Muscle of leg (tissue), 11 donors: Measurements from ENCODE around the gene FGFBP1. TPM values are rescaled to one million over a fixed set of nuclear protein-coding genes. Genes with fewer than 3 reads are reported as not detected.

Experiments used
- DNase-seq: peaks from one replicate; pipeline ENCODE4 v3.0.0; 2013
- H3K27ac ChIP-seq: one replicate; pipeline ENCODE4 v1.5.1; 2013; ENCODE audit warnings: mild to moderate bottlenecking, low read length, control low read depth
- H3K27me3 ChIP-seq: one replicate; pipeline ENCODE4 v1.6.1; 2013; ENCODE audit warnings: low read length; ENCODE audit not compliant: control insufficient read depth, insufficient read depth
- H3K36me3 ChIP-seq: one replicate; pipeline ENCODE4 v1.6.1; 2013; ENCODE audit warnings: low read length; ENCODE audit not compliant: control insufficient read depth, insufficient read depth
- H3K4me1 ChIP-seq: one replicate; pipeline ENCODE4 v1.6.1; 2013; ENCODE audit warnings: low read length; ENCODE audit not compliant: control insufficient read depth, insufficient read depth
- H3K4me3 ChIP-seq: one replicate; pipeline ENCODE4 v1.5.1; 2013; ENCODE audit warnings: low read length, control low read depth
- H3K9me3 ChIP-seq: replicated peaks from 2 replicates; pipeline ENCODE4 v1.6.1; 2013; ENCODE audit warnings: low read depth, low read length; ENCODE audit not compliant: control insufficient read depth
- WGBS: methylation state at CpG from one replicate; pipeline ENCODE4 v1.1.5; 2013; ENCODE audit warnings: missing lambda C conversion rate; ENCODE audit not compliant: insufficient coverage; 5-methylcytosine and 5-hydroxymethylcytosine counted together
- polyA plus RNA-seq, 8 donors: library from polyadenylated mRNA; unstranded; fragments of 120-200 nt; gene quantifications; one replicate each; pipeline versions ENCODE4 v1.2.1 to v1.2.3, GENCODE V29; 2013; ENCODE audit warnings: inconsistent platforms in 1 of 8, low replicate concordance in 1 of 8; ENCODE audit not compliant: insufficient read length in 8 of 8, insufficient read depth in 1 of 8
- total RNA-seq: library from RNA; stranded (reverse); fragments of 120-200 nt; gene quantifications from one replicate; pipeline ENCODE4 v1.2.4, GENCODE V29; 2013

The FGFBP1 gene
- total and polyA plus RNA-seq, 9 donors, result 0.15 to 0.28 TPM; not detected in 7

- H3K9me3 ChIP-seq, result no peaks in the 10 kb centered on the region
- WGBS, result no CpG with 5 or more reads among the region's 8 CpGs
- H3K36me3 ChIP-seq, result no peaks in the 10 kb centered on the region
- H3K27me3 ChIP-seq, result no peaks in the 10 kb centered on the region
- H3K4me3 ChIP-seq, result no peak overlapping the region
- H3K27ac ChIP-seq, result no peak overlapping the region
- DNase-seq, result no peak
- no peaks in the 10 kb centered on the region for H3K4me1 ChIP-seq
Observed at GRCh38 chr4:15947684-15948083, 9.1 kb upstream of the FGFBP1 start.

- Histone ChIP-seq H3K36me3 (no peaks in the 10 kb centered on the region), H3K27me3 (no peaks in the 10 kb centered on the region), H3K27ac (no peak overlapping the region), H3K9me3 (no peaks in the 10 kb centered on the region), H3K4me3 (no peak overlapping the region), H3K4me1 (no peaks in the 10 kb centered on the region)
- DNase-seq, result no peak
- 86% methylated on average over 1 of the region's 1 CpG for WGBS
Observed at GRCh38 chr4:15945516-15945915, 7.0 kb upstream of the FGFBP1 start.

- H3K9me3 ChIP-seq, result no peaks in the 10 kb centered on the region
- no peaks in the 10 kb centered on the region for H3K36me3 ChIP-seq
- WGBS, result 80% methylated on average over 1 of the region's 2 CpGs
- H3K4me3 ChIP-seq, result no peak overlapping the region
- no peaks in the 10 kb centered on the region for H3K27me3 ChIP-seq
- DNase-seq, result no peak
- H3K27ac ChIP-seq, result no peak overlapping the region
- H3K4me1 ChIP-seq, result no peaks in the 10 kb centered on the region
Observed at GRCh38 chr4:15944895-15945294, 6.4 kb upstream of the FGFBP1 start.

GRCh38 chr4:15942283-15942682 is 3.7 kb upstream of the FGFBP1 start:
- no peaks in the 10 kb centered on the region for H3K4me1 ChIP-seq
- H3K4me3 ChIP-seq, result no peak overlapping the region
- WGBS, result no CpG with 5 or more reads among the region's 1 CpG
- no peak for DNase-seq
- H3K27me3 ChIP-seq, result peaks cover 2% of the 10 kb centered on the region
- no peaks in the 10 kb centered on the region for H3K36me3 ChIP-seq
- H3K9me3 ChIP-seq, result no peaks in the 10 kb centered on the region
- H3K27ac ChIP-seq, result no peak overlapping the region

DNA sequence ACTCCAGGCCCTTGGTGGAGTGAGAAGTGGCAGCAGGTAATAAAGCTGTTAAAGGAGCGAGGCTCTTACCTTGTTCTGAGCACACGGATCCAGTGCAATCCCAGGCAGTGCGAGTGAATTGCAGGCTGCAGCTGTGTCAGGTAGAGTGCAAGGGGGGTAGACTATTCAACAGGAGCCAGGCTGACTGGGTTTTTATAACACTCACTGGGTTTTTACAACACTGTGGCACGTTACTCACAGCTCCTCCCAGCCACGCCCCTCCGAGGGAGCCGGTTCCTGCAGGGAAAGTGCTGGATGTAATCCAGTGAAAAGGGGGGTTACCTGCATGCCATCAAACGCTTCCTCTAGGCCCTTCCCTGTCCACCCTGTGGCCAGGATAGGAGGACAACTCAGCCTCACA is 358 bp downstream of the FGFBP1 start:
- no peak overlapping the region for H3K4me3 ChIP-seq
- 30% methylated on average over 2 of the region's 8 CpGs for WGBS
- no peaks in the 10 kb centered on the region for H3K9me3 ChIP-seq
- no peak for DNase-seq
- no peaks in the 10 kb centered on the region for H3K36me3 ChIP-seq
- H3K27me3 ChIP-seq, result peaks cover 2% of the 10 kb centered on the region
- peaks cover 4% of the 10 kb centered on the region for H3K4me1 ChIP-seq
- H3K27ac ChIP-seq, result no peak overlapping the region

DNA sequence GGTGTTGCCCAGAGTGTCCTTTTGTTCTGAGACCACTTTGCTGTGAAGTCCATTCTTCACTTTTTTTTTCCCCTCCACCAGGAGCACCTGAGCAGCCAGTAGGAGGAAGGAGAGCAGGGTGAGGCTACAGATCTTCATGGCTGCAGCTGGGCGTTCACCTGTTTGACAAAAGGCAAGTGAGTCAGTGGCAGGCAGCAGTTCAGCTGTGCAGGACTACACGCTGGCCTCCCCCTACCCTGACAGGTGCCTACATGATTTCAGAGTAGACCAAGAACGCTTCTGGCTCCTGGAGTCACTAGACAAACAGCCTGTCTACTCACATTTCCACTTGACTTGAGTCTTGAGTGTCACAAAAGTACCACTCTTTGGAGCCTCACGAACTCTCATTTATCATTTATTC is 2.0 kb downstream of the FGFBP1 start:
- WGBS, result 90% methylated on average over 2 of the region's 4 CpGs
- no peak overlapping the region for H3K27ac ChIP-seq

DNA sequence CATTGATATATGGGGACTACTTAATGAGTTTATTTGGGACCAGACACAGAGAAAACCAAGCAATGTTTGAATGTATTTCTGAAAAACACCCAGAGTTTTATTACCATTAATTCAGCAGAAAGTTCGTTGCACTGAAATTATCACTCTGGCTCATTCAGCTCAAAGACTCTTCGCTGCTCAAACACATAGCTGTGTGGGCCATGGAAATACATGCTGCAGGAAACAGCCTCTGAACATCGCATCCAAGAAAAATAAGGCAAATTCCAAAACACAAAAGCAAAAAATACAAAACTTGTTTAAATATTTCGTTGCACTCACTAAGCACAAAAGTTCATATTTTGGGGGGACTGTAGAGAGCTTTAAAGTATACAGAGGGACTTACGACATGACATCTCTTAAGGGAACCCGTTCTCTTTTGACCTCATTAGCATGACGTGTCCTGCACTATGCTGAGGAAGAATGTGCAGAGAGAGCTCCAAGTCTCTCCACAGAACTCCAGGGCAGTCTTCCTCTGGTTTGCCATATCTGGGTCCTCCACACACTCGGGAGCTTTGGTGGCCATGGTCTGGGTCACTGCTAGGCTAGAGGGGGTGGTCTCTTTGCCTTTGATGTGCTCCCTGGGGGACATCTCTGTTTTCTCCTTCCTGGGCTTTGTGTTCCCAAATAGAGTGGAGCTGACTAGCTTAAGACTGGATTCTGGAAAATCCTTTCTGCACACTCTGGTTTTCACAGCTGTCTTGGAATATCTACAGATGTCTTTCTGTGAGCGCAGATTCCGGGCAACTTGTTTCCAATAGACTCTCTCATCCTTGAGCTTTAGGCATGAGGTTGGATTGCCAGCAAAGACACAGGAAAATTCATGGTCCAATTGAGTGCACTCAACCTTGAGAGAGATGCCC is 2.8 kb downstream of the FGFBP1 start:
- DNase-seq, result peak; percentile 42
- peaks cover 3% of the 10 kb centered on the region for H3K27me3 ChIP-seq
- no peak overlapping the region for H3K4me3 ChIP-seq
- 85% methylated on average over 3 of the region's 10 CpGs for WGBS
- no peak overlapping the region for H3K27ac ChIP-seq
- peaks cover 4% of the 10 kb centered on the region for H3K4me1 ChIP-seq
- no peaks in the 10 kb centered on the region for H3K9me3 ChIP-seq
- H3K36me3 ChIP-seq, result no peaks in the 10 kb centered on the region

More for the DNA sequence above, 2.0 kb downstream of the FGFBP1 start:
- Histone ChIP-seq H3K4me3 (no peak overlapping the region), H3K4me1 (peaks cover 4% of the 10 kb centered on the region), H3K9me3 (no peaks in the 10 kb centered on the region), H3K27me3 (peaks cover 2% of the 10 kb centered on the region), H3K36me3 (no peaks in the 10 kb centered on the region)
- no peak for DNase-seq

- Histone ChIP-seq H3K27me3 (peaks cover 10% of the 10 kb centered on the region), H3K4me3 (no peak overlapping the region), H3K4me1 (peaks cover 8% of the 10 kb centered on the region), H3K9me3 (no peaks in the 10 kb centered on the region), H3K36me3 (no peaks in the 10 kb centered on the region), H3K27ac (no peak overlapping the region)
- no peak for DNase-seq
- no CpG with 5 or more reads among the region's 3 CpGs for WGBS
Observed at GRCh38 chr4:15934259-15934658, 4.3 kb downstream of the FGFBP1 start.

GRCh38 chr4:15931451-15932210 is 6.9 kb downstream of the FGFBP1 start:
- DNase-seq, result no peak
- H3K27me3 ChIP-seq, result peaks cover 7% of the 10 kb centered on the region
- no peaks in the 10 kb centered on the region for H3K36me3 ChIP-seq
- WGBS, result 93% methylated on average over 2 of the region's 5 CpGs
- H3K4me1 ChIP-seq, result peaks cover 8% of the 10 kb centered on the region
- no peak overlapping the region for H3K27ac ChIP-seq
- H3K9me3 ChIP-seq, result no peaks in the 10 kb centered on the region
- H3K4me3 ChIP-seq, result no peak overlapping the region

GRCh38 chr4:15930314-15930713 is 8.2 kb downstream of the FGFBP1 start:
- peaks cover 7% of the 10 kb centered on the region for H3K27me3 ChIP-seq
- no peak overlapping the region for H3K4me3 ChIP-seq
- peaks cover 4% of the 10 kb centered on the region for H3K4me1 ChIP-seq
- H3K36me3 ChIP-seq, result no peaks in the 10 kb centered on the region
- WGBS, result 87% methylated on average over 2 of the region's 7 CpGs
- no peak for DNase-seq
- no peak overlapping the region for H3K27ac ChIP-seq
- H3K9me3 ChIP-seq, result no peaks in the 10 kb centered on the region
